A549 (cell line): ENCODE data around the gene FHL2. TPM values are rescaled to one million over a fixed set of nuclear protein-coding genes. Genes with fewer than 3 reads are reported as not detected.

ENCODE experiments used
- ATAC-seq, 2 experiments: fragments of 200-7000 bp in 1 of 2; fragments of >200 bp in 1 of 2; cut with Nextera tagmentation in 1 of 2; cut with Tn5 transposase in 1 of 2; 3 replicates each; pipeline versions ENCODE4 v1.8.0 to v1.9.1; 2018 to 2020; ENCODE audit warnings: mild to moderate bottlenecking in 1 of 2, moderate library complexity in 1 of 2
- CTCF ChIA-PET: fragments of 300-600 bp; sonication (Branson Sonifier 250); formaldehyde crosslinking; extraction: SDS; loops from one replicate; lab custom pipeline; 2021; ENCODE audit warnings: antibody characterized with exemption, inconsistent platforms; lab: Yijun Ruan, JAX
- POLR2A ChIA-PET: fragments of 350-600 bp; formaldehyde crosslinking; extraction: SDS; loops from one replicate; lab custom pipeline; 2021; ENCODE audit warnings: antibody characterized with exemption, inconsistent platforms; lab: Yijun Ruan, JAX
- DNase-seq, 2 experiments: peaks; one replicate each; pipeline versions ENCODE4 v3.0.0 to v3.0.0-alpha.2; 2011 to 2016; ENCODE audit warnings: low read depth in 1 of 2, low spot score in 1 of 2
- FAIRE-seq: peaks from 2 replicates; lab custom pipeline; 2011; peaks lifted over from hg19 to GRCh38; lab: Jason Lieb, UNC
- H3K27ac ChIP-seq, 2 experiments: fragments of >200 bp; sonication (Bioruptor Twin); formaldehyde crosslinking; 3 replicates each; pipeline ENCODE4 v1.5.1; 2016 to 2017
- H3K4me1 ChIP-seq: fragments of >200 bp; sonication (Bioruptor Twin); formaldehyde crosslinking; 3 replicates; pipeline ENCODE4 v1.6.1; 2016
- H3K4me2 ChIP-seq: fragments of >200 bp; sonication (Bioruptor Twin); formaldehyde crosslinking; 3 replicates; pipeline ENCODE4 v1.6.1; 2016
- H3K4me3 ChIP-seq: fragments of >200 bp; sonication (Bioruptor Twin); formaldehyde crosslinking; 3 replicates; pipeline ENCODE4 v1.5.1; 2016
- H3K9me3 ChIP-seq: fragments of >200 bp; sonication (Bioruptor Twin); formaldehyde crosslinking; 3 replicates; pipeline ENCODE4 v1.6.1; 2016
- CBX2 ChIP-seq: fragments of 200-600 bp; sonication (generic); IDR thresholded peaks from 2 replicates; pipeline ENCODE4 v1.6.1; 2016; ENCODE audit warnings: low read depth, mild to moderate bottlenecking, borderline replicate concordance
- CEBPB ChIP-seq, 2 experiments: fragments of >200 bp in 1 of 2; sonication (Bioruptor Twin) in 1 of 2; formaldehyde crosslinking in 1 of 2; IDR thresholded peaks; 2 replicates each; pipeline ENCODE4 v1.6.1; 2012 to 2016
- CHD4 ChIP-seq: fragments of 200-600 bp; sonication (generic); IDR thresholded peaks from 2 replicates; pipeline ENCODE4 v1.6.1; 2016; ENCODE audit warnings: antibody characterized with exemption, mild to moderate bottlenecking, borderline replicate concordance
- EHF ChIP-seq: fragments of 250-450 bp; sonication (Bioruptor Pico); IDR thresholded peaks from 2 replicates; pipeline ENCODE4 v1.5.0; 2020; ENCODE audit warnings: mild to moderate bottlenecking
- HOXA7 ChIP-seq: fragments of 250-450 bp; sonication (Bioruptor Pico); IDR thresholded peaks from 2 replicates; pipeline ENCODE4 v1.5.0; 2020; ENCODE audit warnings: mild to moderate bottlenecking, moderate library complexity
- MAFK ChIP-seq: fragments of 450-650 bp; IDR thresholded peaks from 2 replicates; pipeline ENCODE4 v1.6.1; 2014; ENCODE audit not compliant: partially characterized antibody
- MAZ ChIP-seq: fragments of 150-350 bp; IDR thresholded peaks from 2 replicates; pipeline ENCODE4 v1.6.1; 2014; ENCODE audit warnings: antibody characterized with exemption, low read depth, low read length, borderline replicate concordance
- MYC ChIP-seq: IDR thresholded peaks from 2 replicates; pipeline ENCODE4 v1.6.1; 2012; ENCODE audit warnings: mild to moderate bottlenecking, inconsistent platforms, low read length, improper control_type of control experiment, borderline replicate concordance
- NFE2L2 ChIP-seq: fragments of 150-350 bp; conservative IDR thresholded peaks from 2 replicates; pipeline ENCODE4 v1.6.1; 2014; ENCODE audit warnings: low read length
- RAD21 ChIP-seq, 2 experiments: fragments of >200 bp in 1 of 2; sonication (Bioruptor Twin) in 1 of 2; formaldehyde crosslinking in 1 of 2; IDR thresholded peaks in 1 of 2; conservative IDR thresholded peaks in 1 of 2; 2 replicates in 1 of 2; 3 replicates in 1 of 2; pipeline ENCODE4 v1.6.1; 2012 to 2018; ENCODE audit warnings: inconsistent platforms in 1 of 2
- RFX5 ChIP-seq: fragments of 450-650 bp; IDR thresholded peaks from 2 replicates; pipeline ENCODE4 v1.7.1; 2014; ENCODE audit warnings: antibody characterized with exemption, mild to moderate bottlenecking, moderate library complexity
- RNF2 ChIP-seq: fragments of 200-600 bp; sonication (generic); IDR thresholded peaks from 2 replicates; pipeline ENCODE4 v1.6.1; 2016; ENCODE audit warnings: low read depth, mild to moderate bottlenecking, antibody characterized with exemption, moderate library complexity, borderline replicate concordance
- SMC3 ChIP-seq: fragments of >200 bp; sonication (Bioruptor Twin); formaldehyde crosslinking; IDR thresholded peaks from 3 replicates; pipeline ENCODE4 v1.6.1; 2018; ENCODE audit warnings: inconsistent platforms
- TFCP2L1 ChIP-seq: fragments of 250-450 bp; sonication (Bioruptor Pico); IDR thresholded peaks from 2 replicates; pipeline ENCODE4 v1.5.0; 2021; ENCODE audit warnings: mild to moderate bottlenecking
- ZFP36 ChIP-seq: fragments of 450-650 bp; IDR thresholded peaks from 2 replicates; pipeline ENCODE4 v1.6.1; 2014; ENCODE audit warnings: borderline replicate concordance; ENCODE audit not compliant: partially characterized antibody
- WGBS: methylation state at CpG from one replicate; pipeline ENCODE4 v1.1.6; 2017; ENCODE audit errors: missing lambda C conversion rate; 5-methylcytosine and 5-hydroxymethylcytosine counted together
- polyA plus RNA-seq, 4 experiments: library from polyadenylated mRNA; depleted of rRNA in 3 of 4; stranded (reverse); fragments of >200 nt; fragmentation: RNase III in 1 of 4; extraction: RNeasy Plus Mini Kit Qiagen cat#74134 plus additional on column Dnase treatment in 1 of 4; gene quantifications; 2 replicates in 3 of 4; 3 replicates in 1 of 4; pipeline ENCODE4 v1.2.3, GENCODE V29; 2011 to 2017
- TF ChIP-seq, protein P1 (sequence below): IDR thresholded peaks from 2 replicates; pipeline ENCODE4 v1.6.1; 2012; ENCODE audit warnings: low read depth, borderline replicate concordance
- TF ChIP-seq, protein P2 (sequence below): fragments of 200-600 bp; sonication (generic); IDR thresholded peaks from 2 replicates; pipeline ENCODE4 v1.6.1; 2016; ENCODE audit warnings: antibody characterized with exemption, mild to moderate bottlenecking, moderate library complexity
- TF ChIP-seq, protein P3 (sequence below): fragments of 450-650 bp; IDR thresholded peaks from 2 replicates; pipeline ENCODE4 v1.6.1; 2014; ENCODE audit warnings: antibody characterized with exemption
- TF ChIP-seq, protein P4 (sequence below): fragments of 150-350 bp; IDR thresholded peaks from 2 replicates; pipeline ENCODE4 v1.6.1; 2014; ENCODE audit warnings: low read depth, mild to moderate bottlenecking, low read length
- TF ChIP-seq, protein P5 (sequence below): fragments of >200 bp; sonication (Bioruptor Twin); formaldehyde crosslinking; IDR thresholded peaks from 3 replicates; pipeline ENCODE4 v1.5.1; 2016

FHL2 gene
- polyA plus RNA-seq, 2 of the 4 experiments (the other 2 are of a cell fraction), result 57.9 to 85.9 TPM

DNA sequence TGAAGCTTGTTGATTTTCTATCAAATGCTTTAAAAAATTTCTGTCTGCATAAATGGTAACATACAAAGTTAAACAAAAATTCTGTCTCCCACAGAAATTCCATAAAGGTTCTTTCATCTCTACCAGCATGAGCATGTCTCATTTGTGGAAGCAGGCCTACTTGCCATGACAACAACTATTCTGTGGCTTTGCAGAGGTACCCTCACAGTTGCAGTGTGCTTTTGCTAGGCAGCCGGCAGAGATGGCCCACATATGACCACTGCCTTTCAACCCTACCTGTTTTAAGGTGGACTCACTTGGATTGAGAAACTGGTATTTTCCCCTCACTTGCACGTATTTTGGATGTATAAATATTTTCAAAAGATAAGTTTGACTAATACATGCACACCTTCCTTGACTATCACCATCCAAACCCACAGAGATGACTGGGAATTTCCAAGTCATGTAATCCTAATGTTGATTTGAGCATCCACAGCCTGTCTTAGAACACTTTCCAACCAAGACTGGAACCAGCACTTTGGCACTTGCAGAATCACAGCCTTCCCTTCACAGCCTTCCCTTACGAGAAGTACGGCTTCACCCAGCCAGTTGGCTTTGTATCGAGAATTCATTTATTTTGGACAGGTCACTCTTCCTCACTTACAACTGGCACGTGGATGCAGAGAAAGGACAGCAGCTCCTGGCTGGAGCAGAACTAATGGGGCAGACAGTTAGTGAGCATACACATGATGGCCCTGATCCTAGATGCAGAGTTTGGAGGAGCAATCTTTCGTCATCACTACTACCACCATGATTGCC is 9.3 kb upstream of the FHL2 start:
- ATAC-seq (no peak), DNase-seq (no peak), FAIRE-seq (no peak)
- no peak overlapping the region for H3K4me2 ChIP-seq
- no peak for TF ChIP-seq ZFP36
- TF ChIP-seq, protein P1, sequence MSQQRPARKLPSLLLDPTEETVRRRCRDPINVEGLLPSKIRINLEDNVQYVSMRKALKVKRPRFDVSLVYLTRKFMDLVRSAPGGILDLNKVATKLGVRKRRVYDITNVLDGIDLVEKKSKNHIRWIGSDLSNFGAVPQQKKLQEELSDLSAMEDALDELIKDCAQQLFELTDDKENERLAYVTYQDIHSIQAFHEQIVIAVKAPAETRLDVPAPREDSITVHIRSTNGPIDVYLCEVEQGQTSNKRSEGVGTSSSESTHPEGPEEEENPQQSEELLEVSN, result no peak
- TF ChIP-seq HOXA7, result no peak
- TF ChIP-seq CBX2, result no peak
- TF ChIP-seq, protein P2, sequence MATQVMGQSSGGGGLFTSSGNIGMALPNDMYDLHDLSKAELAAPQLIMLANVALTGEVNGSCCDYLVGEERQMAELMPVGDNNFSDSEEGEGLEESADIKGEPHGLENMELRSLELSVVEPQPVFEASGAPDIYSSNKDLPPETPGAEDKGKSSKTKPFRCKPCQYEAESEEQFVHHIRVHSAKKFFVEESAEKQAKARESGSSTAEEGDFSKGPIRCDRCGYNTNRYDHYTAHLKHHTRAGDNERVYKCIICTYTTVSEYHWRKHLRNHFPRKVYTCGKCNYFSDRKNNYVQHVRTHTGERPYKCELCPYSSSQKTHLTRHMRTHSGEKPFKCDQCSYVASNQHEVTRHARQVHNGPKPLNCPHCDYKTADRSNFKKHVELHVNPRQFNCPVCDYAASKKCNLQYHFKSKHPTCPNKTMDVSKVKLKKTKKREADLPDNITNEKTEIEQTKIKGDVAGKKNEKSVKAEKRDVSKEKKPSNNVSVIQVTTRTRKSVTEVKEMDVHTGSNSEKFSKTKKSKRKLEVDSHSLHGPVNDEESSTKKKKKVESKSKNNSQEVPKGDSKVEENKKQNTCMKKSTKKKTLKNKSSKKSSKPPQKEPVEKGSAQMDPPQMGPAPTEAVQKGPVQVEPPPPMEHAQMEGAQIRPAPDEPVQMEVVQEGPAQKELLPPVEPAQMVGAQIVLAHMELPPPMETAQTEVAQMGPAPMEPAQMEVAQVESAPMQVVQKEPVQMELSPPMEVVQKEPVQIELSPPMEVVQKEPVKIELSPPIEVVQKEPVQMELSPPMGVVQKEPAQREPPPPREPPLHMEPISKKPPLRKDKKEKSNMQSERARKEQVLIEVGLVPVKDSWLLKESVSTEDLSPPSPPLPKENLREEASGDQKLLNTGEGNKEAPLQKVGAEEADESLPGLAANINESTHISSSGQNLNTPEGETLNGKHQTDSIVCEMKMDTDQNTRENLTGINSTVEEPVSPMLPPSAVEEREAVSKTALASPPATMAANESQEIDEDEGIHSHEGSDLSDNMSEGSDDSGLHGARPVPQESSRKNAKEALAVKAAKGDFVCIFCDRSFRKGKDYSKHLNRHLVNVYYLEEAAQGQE, result no peak
- TF ChIP-seq, protein P3, sequence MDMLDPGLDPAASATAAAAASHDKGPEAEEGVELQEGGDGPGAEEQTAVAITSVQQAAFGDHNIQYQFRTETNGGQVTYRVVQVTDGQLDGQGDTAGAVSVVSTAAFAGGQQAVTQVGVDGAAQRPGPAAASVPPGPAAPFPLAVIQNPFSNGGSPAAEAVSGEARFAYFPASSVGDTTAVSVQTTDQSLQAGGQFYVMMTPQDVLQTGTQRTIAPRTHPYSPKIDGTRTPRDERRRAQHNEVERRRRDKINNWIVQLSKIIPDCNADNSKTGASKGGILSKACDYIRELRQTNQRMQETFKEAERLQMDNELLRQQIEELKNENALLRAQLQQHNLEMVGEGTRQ, result no peak
- no peak for TF ChIP-seq RAD21 (conservative IDR thresholded peaks at IDR 0.05 in 1 of 2, IDR thresholded peaks at IDR 0.05 in 1 of 2)
- TF ChIP-seq NFE2L2, result no peak
- TF ChIP-seq SMC3, result no peak
- TF ChIP-seq MAZ, result no peak
- TF ChIP-seq, protein P4, sequence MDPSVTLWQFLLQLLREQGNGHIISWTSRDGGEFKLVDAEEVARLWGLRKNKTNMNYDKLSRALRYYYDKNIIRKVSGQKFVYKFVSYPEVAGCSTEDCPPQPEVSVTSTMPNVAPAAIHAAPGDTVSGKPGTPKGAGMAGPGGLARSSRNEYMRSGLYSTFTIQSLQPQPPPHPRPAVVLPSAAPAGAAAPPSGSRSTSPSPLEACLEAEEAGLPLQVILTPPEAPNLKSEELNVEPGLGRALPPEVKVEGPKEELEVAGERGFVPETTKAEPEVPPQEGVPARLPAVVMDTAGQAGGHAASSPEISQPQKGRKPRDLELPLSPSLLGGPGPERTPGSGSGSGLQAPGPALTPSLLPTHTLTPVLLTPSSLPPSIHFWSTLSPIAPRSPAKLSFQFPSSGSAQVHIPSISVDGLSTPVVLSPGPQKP, result no peak
- no peak for TF ChIP-seq CEBPB (IDR thresholded peaks at IDR 0.05)
- TF ChIP-seq RFX5, result no peak
- TF ChIP-seq TFCP2L1 (CRISPR knock-in tag), result no peak
- no peak for TF ChIP-seq CHD4
- no peak for TF ChIP-seq MYC
- no peak for TF ChIP-seq EHF
- TF ChIP-seq MAFK, result no peak
- no peak for TF ChIP-seq RNF2
- TF ChIP-seq, protein P5, sequence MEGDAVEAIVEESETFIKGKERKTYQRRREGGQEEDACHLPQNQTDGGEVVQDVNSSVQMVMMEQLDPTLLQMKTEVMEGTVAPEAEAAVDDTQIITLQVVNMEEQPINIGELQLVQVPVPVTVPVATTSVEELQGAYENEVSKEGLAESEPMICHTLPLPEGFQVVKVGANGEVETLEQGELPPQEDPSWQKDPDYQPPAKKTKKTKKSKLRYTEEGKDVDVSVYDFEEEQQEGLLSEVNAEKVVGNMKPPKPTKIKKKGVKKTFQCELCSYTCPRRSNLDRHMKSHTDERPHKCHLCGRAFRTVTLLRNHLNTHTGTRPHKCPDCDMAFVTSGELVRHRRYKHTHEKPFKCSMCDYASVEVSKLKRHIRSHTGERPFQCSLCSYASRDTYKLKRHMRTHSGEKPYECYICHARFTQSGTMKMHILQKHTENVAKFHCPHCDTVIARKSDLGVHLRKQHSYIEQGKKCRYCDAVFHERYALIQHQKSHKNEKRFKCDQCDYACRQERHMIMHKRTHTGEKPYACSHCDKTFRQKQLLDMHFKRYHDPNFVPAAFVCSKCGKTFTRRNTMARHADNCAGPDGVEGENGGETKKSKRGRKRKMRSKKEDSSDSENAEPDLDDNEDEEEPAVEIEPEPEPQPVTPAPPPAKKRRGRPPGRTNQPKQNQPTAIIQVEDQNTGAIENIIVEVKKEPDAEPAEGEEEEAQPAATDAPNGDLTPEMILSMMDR, result no peak
- POLR2A ChIA-PET, result interaction anchor here (0.6 kb wide), 1 partner anchor 18 kb away, joined by 3 read pairs; no protein-coding TSS in a partner anchor
- CTCF ChIA-PET, result interaction anchor here (1.4 kb wide), 2 partner anchors 23 to 113 kb away, joined by 3 read pairs; no protein-coding TSS in a partner anchor
- no peak overlapping the region for H3K4me3 ChIP-seq
- no peaks in the 10 kb centered on the region for H3K9me3 ChIP-seq
- H3K4me1 ChIP-seq, result peaks cover 56% of the 10 kb centered on the region
- 82% methylated on average over 7 of the region's 7 CpGs for WGBS
- no peak overlapping the region; a peak in 1 of 6 replicates for H3K27ac ChIP-seq
